GM23248 (cell line): Measurements from ENCODE around the gene SLC35G6.

ENCODE experiments used
- EZH2 ChIP-seq: fragments of 200-600 bp; sonication (generic); IDR thresholded peaks from 2 replicates; pipeline ENCODE4 v1.6.1; 2018; ENCODE audit warnings: antibody characterized with exemption, mild to moderate bottlenecking; ENCODE audit not compliant: insufficient read depth, poor library complexity, severe bottlenecking
- EZH2phosphoT487 ChIP-seq: fragments of 200-600 bp; sonication (generic); IDR thresholded peaks from 2 replicates; pipeline ENCODE4 v1.6.1; 2018; ENCODE audit warnings: antibody characterized with exemption, moderate library complexity, mild to moderate bottlenecking, low read depth; ENCODE audit not compliant: insufficient read depth

GRCh38 chr17:7437369-7437863, 43.8 kb upstream of the SLC35G6 start:
- no peak for TF ChIP-seq EZH2
- no peak for TF ChIP-seq EZH2phosphoT487
